GM19025 (cell line): ENCODE measurements around the gene LRRC4C.
"Not testable (repeated sequence)": the region's sequence is repeated elsewhere in the genome, so short reads cannot be mapped to it uniquely, and the experiment has no call there.

Source experiments
- ATAC-seq: cut with Tn5 transposase; IDR thresholded peaks from one replicate; pipeline ENCODE4 v1.9.1; 2021; ENCODE audit warnings: mild to moderate bottlenecking, low read depth, moderate library complexity; ENCODE audit not compliant: unreplicated experiment

Gene LRRC4C

GRCh38 chr11:40167805-40168204 lies 1291.6 kb downstream of the LRRC4C start:
- ATAC-seq, result not testable (repeated sequence)

- ATAC-seq, result no peak
These were observed 1292.6 kb downstream of the LRRC4C start for GRCh38 chr11:40166892-40167291.

- ATAC-seq, result no peak
These were observed 1296.3 kb downstream of the LRRC4C start for GRCh38 chr11:40162901-40163883.

- ATAC-seq, result no peak
These were observed 1297.5 kb downstream of the LRRC4C start for GRCh38 chr11:40161854-40162410.

GRCh38 chr11:40160418-40160817 lies 1299.0 kb downstream of the LRRC4C start:
- no peak for ATAC-seq

- ATAC-seq, result no peak
These were observed 1309.7 kb downstream of the LRRC4C start for GRCh38 chr11:40149721-40150120.

- no peak for ATAC-seq
These were observed 1318.9 kb downstream of the LRRC4C start for GRCh38 chr11:40140560-40140959.

GRCh38 chr11:40139536-40139935 lies 1319.9 kb downstream of the LRRC4C start:
- no peak for ATAC-seq

- ATAC-seq, result no peak
These were observed 1320.4 kb downstream of the LRRC4C start for GRCh38 chr11:40139066-40139465.

- no peak for ATAC-seq
These were observed 1324.5 kb downstream of the LRRC4C start for GRCh38 chr11:40134820-40135570.

GRCh38 chr11:40133498-40133897 lies 1326.0 kb downstream of the LRRC4C start:
- no peak for ATAC-seq

GRCh38 chr11:40132912-40133311 lies 1326.5 kb downstream of the LRRC4C start:
- ATAC-seq, result no peak

GRCh38 chr11:40130427-40130826 lies 1329.0 kb downstream of the LRRC4C start:
- no peak for ATAC-seq

GRCh38 chr11:40129266-40129665 lies 1330.2 kb downstream of the LRRC4C start:
- no peak for ATAC-seq

- no peak for ATAC-seq
These were observed 1334.4 kb downstream of the LRRC4C start for GRCh38 chr11:40125054-40125453.

GRCh38 chr11:40119661-40120060 lies 1339.8 kb downstream of the LRRC4C start:
- ATAC-seq, result no peak

- ATAC-seq, result no peak
These were observed 1340.7 kb downstream of the LRRC4C start for GRCh38 chr11:40118780-40119179.

GRCh38 chr11:40118026-40118425 lies 1341.4 kb downstream of the LRRC4C start:
- ATAC-seq, result no peak

- no peak for ATAC-seq
These were observed 1354.4 kb downstream of the LRRC4C start for GRCh38 chr11:40104941-40105550.

GRCh38 chr11:40100781-40101180 lies 1358.7 kb downstream of the LRRC4C start:
- ATAC-seq, result no peak

GRCh38 chr11:40100162-40100553 lies 1359.3 kb downstream of the LRRC4C start:
- no peak for ATAC-seq
